RCC 7860 (cell line): ENCODE measurements around the gene TLN1.

Experiments used
- DNase-seq: peaks from one replicate; pipeline ENCODE4 v3.0.0-alpha.2; 2015; ENCODE audit warnings: low spot score
- FAIRE-seq: peaks from 2 replicates; lab custom pipeline; 2012; peaks lifted over from hg19 to GRCh38; lab: Jason Lieb, UNC

TLN1 gene

DNA sequence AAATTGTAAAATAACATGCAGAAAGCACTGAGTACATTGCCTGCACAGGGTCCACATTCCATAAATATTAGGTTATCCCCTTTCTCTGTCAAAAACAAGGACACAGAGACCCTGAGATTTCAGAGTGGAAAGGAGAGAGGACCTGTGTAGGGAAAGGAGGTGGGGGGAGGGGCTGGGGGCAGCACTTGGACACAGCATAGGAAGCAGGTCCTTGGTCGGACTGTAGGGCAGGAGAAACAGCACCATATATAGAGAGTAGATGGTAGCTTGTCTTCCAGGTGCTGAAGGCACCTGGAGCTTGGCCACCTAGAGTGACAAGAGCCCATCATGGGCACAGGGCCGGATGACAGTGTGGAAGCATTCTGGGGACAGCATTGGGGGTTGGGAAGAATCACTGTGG, 44.7 kb downstream of the TLN1 start:
- FAIRE-seq = no peak
- DNase-seq = no peak

- FAIRE-seq (no peak), DNase-seq (no peak)
Measured at GRCh38 chr9:35686222-35687203, 45.5 kb downstream of the TLN1 start.

DNA sequence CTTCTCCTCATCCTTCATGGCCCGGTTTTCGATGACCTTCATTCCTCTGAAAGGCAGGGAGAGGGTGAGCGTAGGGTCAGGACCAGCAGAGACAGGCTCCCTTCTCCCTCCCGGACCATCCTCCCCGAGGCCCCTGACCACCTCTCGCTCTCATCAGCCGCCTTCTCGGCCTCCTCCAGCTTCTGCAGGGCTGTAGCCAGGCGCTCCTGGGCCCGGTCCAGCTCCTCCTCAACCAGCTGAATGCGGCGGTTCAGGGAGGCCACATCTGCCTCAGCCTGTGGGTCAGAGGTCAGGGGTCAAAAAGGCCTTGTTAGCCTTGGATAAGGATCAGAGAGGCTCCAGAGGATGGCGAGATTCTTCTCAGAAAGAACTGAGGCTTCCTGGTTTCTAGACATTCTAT, 46.5 kb downstream of the TLN1 start:
- no peak for FAIRE-seq
- no peak for DNase-seq

GRCh38 chr9:35684921-35685320, 47.1 kb downstream of the TLN1 start:
- DNase-seq (no peak), FAIRE-seq (no peak)

GRCh38 chr9:35683323-35683722, 48.7 kb downstream of the TLN1 start:
- FAIRE-seq (no peak), DNase-seq (no peak)

DNA sequence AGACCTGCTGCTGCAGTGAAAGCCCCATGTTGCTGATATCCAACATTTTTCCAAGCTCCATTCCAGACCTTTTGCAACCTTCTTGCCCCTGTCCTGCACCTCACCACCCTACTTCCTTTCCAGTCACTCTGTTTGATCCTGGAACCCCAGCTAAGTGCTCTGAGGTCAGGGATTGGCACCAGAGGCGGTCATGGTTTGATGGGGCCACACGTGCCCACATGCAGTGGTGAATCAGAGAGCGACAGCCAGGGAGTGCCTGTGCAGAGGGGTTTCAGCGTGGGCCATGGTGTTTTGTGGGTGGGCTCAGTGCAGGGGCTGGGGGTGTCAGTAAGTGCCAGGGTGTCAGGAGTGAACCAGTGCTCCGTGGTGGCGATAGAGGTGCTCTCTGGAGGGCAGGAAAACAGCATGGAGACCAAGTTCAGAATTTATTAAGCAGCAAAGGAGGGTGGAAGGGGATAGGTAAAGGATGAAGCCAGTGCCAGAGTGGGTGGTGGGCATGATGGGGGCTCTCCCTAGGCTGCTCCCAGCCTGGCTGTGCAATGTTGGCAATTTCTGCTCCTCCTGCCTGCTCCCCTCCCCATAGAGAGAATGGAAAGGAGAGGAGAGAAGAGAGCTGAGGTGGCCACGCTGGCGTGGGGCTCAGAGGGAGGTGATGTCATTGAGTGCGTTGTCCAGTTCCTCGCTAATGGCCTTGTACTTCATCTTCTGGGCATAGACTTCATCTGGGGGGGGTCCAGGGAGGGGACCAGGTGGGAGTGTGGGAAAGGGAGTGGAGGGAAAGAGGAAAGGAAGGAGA, 49.3 kb downstream of the TLN1 start:
- FAIRE-seq = no peak

DNA sequence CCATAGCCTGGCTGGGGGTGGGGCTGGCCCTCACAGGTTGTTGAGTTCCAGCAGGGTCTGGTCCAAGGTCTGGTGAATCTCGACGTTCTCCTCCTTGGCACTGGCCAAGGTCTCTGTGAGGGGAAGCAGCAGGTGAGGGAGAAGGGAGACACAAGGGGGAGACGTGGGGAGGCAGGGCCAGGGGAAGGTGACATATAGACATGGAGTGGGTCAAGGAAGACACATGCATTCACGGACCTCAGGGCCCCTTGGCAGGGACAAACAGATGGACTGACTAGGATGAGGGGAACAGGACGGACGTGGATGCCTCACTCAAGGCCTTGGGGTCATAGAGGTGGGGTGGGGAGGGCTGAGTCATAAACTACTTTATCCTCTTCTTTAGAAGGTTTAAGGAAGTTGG, 49.9 kb downstream of the TLN1 start:
- no peak for FAIRE-seq

More for the DNA sequence above, 49.3 kb downstream of the TLN1 start:
- no peak for DNase-seq

GRCh38 chr9:35681341-35682002, 50.5 kb downstream of the TLN1 start:
- no peak for DNase-seq
- no peak for FAIRE-seq

More for the DNA sequence above, 49.9 kb downstream of the TLN1 start:
- DNase-seq = no peak

- DNase-seq = no peak
- no peak for FAIRE-seq
Measured at GRCh38 chr9:35680331-35681105, 51.5 kb downstream of the TLN1 start.

DNA sequence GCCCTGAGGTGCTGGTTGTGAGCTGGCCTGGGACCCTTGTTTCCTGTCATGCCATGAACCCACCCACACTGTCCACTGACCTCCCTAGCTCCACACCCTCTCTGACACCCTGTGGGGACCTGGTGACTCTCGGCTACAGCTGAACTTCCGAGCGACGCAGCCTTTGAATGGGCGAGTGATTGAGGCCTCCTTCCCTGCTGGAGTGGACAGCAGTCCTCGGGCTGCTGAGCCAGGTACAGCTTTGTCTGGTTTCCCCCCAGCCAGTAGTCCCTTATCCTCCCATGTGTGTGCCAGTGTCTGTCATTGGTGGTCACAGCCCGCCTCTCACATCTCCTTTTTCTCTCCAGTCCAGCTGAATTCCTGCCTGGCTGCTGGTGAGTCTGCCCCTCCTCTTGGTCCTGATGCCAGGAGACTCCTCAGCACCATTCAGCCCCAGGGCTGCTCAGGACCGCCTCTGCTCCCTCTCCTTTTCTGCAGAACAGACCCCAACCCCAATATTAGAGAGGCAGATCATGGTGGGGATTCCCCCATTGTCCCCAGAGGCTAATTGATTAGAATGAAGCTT, 52.1 kb downstream of the TLN1 start:
- no peak for FAIRE-seq
- no peak for DNase-seq

DNA sequence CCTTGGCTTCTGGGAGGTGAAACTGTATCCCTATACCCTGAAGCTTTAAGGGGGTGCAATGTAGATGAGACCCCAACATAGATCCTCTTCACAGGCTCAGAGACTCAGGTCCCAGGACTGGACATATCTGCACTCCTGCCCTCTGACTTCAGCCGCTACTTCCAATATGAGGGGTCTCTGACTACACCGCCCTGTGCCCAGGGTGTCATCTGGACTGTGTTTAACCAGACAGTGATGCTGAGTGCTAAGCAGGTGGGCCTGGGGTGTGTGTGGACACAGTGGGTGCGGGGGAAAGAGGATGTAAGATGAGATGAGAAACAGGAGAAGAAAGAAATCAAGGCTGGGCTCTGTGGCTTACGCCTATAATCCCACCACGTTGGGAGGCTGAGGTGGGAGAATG, 52.9 kb downstream of the TLN1 start:
- no peak for DNase-seq
- no peak for FAIRE-seq

DNA sequence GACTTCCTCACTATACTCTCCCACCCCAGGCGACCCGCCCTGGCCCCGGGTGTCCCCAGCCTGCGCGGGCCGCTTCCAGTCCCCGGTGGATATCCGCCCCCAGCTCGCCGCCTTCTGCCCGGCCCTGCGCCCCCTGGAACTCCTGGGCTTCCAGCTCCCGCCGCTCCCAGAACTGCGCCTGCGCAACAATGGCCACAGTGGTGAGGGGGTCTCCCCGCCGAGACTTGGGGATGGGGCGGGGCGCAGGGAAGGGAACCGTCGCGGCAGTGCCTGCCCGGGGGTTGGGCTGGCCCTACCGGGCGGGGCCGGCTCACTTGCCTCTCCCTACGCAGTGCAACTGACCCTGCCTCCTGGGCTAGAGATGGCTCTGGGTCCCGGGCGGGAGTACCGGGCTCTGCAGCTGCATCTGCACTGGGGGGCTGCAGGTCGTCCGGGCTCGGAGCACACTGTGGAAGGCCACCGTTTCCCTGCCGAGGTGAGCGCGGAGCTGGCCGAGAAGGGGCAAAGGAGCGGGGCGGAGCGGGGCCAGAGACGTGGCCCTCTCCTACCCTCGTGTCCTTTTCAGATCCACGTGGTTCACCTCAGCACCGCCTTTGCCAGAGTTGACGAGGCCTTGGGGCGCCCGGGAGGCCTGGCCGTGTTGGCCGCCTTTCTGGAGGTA, 56.1 kb downstream of the TLN1 start:
- FAIRE-seq = no peak

DNA sequence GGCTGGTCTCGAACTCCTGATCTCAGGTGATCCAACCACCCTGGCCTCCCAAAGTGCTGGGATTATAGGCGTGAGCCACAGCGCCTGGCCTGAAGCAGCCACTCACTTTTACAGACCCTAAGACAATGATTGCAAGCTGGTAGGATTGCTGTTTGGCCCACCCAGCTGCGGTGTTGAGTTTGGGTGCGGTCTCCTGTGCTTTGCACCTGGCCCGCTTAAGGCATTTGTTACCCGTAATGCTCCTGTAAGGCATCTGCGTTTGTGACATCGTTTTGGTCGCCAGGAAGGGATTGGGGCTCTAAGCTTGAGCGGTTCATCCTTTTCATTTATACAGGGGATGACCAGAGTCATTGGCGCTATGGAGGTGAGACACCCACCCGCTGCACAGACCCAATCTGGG, 56.8 kb downstream of the TLN1 start:
- DNase-seq (no peak), FAIRE-seq (no peak)

More for the DNA sequence above, 56.1 kb downstream of the TLN1 start:
- DNase-seq = no peak

DNA sequence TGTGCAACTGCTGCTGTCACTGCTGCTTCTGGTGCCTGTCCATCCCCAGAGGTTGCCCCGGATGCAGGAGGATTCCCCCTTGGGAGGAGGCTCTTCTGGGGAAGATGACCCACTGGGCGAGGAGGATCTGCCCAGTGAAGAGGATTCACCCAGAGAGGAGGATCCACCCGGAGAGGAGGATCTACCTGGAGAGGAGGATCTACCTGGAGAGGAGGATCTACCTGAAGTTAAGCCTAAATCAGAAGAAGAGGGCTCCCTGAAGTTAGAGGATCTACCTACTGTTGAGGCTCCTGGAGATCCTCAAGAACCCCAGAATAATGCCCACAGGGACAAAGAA, 58.0 kb downstream of the TLN1 start:
- FAIRE-seq = no peak
- no peak for DNase-seq

- DNase-seq = no peak
- no peak for FAIRE-seq
Measured at GRCh38 chr9:35673132-35674024, 58.6 kb downstream of the TLN1 start, which contains the start of gene CA9. CA9 (plus strand) TSS chr9:35673928; CDS start chr9:35673960, 32 bp downstream.

DNA sequence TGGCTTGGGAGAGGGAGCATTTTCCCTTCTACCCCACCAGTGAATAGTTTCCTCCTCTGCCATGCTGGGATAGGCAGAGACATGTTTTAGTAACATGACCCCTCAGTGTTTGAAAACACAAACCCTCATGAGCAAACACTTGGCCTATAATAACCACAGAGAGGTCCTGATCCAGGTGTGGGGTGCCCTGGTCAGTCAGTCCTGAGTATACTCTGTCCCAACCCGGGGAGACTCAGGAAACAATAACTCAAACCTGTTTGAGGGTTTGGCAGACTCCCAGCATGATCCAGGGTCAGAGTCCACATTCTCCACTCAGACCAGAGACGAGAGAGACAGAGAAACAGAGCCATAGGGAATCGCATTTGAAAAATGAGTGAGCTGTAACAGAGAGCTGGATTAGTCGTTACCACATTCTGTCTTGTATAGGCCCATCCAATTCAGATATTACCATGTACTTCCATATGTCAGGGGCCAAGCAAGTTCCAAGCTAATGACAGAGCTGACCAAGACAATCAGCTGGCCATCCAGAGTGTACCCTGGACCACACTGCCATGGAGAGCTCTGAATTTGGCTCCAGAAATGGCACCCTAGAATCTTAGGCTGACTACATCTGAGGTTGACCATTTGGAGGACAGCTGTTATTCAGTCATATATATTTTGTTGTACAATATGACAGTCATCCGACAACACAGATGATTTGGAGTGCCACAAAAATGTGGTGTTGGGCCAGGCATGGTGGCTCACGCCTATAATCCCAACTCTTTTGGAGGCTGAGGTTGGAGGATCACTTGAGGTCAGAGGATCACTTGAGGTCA, 62.5 kb downstream of the TLN1 start:
- FAIRE-seq (peak; percentile 88), DNase-seq (peak; percentile 79)

GRCh38 chr9:35667939-35668338, 64.1 kb downstream of the TLN1 start:
- FAIRE-seq (no peak), DNase-seq (no peak)

DNA sequence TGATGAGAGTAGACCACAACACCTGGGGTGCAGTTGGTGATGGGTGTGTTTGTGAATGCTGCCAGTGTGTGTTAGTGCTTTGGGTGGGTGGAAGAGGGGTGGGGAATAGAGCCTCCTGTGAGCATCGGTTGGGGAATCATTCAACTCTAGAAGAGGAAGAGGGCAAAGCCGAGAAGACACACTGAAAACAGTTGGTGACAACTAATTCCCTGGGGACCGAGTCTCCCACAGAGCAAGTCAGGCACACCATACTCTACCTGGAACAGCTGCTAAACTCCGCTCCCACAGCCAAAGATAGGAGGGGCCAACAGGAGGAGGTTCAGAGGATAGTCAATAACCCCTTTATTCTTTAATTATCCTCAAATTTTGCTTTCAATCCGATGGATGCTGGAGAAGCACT, 65.4 kb downstream of the TLN1 start:
- DNase-seq = no peak
- no peak for FAIRE-seq
